Nucleus accumbens (tissue), 56 donors: ENCODE results near the gene TREH.

ENCODE experiments used
- DNase-seq, 56 donors: peaks; one replicate each; lab custom pipeline; 2025; lab: John Stamatoyannopoulos, UW

The TREH gene

DNA sequence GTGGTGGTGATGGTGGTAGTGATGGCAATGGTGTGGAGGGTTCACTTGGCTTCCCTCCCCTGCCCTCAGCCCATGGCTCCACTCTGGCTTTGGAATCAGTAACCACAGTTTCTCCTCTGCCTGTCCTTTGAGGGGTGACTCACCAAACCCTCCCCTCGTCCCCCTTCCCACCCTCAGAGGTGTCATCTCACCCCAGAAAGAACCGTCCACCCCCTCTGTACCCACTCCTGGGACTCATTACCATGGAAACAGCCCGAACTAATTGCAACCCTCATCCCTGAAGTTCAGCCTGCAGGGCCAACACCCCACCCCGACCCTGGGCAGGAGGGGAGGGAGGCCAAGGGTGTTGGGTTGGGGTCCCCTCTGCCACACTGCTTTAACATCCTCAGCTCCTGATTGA, 45.5 kb downstream of the TREH start:
- DNase-seq: peak in 15 of 56 donors; percentile 21 to 64 (median 42)

DNA sequence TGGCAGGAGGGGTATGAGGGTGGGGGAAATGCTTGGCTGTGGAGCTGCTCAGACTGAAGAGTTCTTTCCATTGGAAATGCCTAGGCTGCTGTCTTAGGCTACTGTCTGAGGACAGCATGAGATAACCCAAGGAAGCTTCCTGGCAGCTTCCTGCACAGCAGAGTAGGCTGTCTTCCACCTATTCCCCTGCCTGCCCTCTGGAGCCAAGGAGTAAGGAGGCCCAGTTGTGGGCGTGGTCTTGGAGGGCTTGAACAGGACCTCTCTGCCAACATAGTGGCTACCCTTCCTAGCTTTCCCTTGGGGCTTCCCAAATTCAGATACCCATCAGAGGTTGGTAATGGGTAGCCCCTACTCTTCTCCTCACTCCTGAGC, 46.1 kb downstream of the TREH start:
- no peak for DNase-seq

- DNase-seq: no peak
Observed at GRCh38 chr11:118632577-118633318, 46.7 kb downstream of the TREH start.

DNA sequence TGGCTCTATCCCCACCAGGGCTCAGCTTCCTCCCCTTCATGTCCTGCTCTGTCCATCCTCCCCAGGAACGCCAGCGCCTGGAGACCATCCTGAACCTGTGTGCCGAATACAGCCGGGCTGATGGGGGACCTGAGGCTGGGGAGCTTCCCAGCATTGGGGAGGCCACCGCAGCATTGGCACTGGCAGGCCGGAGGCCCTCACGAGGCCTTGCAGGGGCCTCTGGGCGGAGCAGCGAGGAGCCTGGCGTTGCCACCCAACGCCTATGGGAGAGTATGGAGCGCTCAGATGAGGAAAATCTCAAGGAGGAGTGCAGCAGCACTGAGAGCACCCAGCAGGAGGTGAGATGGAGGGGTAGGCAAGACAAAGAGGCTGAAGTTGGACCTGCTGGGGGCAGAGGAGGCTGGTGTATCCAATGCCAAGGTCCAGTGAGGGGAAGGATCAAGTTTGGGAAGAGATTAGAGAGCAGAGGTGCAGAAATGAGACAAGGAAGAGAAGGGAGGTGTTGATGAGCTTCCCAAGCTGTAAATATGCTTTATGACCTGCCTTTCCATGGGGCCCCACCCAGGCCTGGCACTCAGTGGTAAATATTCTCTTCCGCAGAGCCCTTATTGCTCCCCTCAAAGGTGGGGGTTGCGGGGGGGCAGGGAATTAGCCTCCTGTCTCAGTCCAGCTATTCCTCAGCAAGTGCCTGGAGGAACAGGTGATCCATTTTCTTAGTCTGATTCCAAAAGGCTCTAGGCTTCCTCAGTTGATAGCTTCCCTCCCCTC, 48.1 kb downstream of the TREH start:
- DNase-seq: no peak

GRCh38 chr11:118629761-118630661, 49.4 kb downstream of the TREH start:
- no peak for DNase-seq

DNA sequence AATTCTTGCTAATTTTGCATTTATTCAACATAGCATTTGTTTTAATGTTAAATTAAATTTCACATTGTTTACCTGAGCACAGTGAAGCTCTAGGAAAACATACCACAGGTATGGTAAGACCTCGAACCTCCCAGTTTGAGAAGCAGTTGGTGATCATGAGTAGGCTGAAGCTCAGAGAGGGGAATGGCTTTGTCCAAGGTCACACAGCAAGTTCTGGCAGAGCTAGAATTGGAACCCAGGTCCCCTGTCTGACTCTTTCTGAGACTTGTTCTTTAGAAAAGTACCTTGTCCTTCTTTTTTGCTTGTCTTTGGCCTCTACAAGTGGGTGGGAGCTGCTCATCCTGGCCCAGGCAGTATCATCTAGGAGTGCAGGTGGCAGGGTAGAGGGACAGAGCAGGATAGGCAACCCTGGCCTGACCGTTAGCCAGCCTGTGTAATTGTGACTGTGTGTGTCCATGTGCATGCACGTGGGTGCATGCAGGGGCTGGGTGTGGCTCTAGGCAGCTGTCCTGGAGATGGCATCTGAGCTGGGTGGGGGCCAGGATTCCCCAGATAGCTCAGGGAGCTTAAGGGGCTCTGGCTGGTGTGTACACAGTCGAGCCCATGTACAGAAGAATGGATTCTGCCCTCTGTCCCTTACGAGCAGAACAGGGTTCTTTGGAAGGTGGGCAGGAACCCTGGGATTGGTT, 50.4 kb downstream of the TREH start:
- no peak for DNase-seq

DNA sequence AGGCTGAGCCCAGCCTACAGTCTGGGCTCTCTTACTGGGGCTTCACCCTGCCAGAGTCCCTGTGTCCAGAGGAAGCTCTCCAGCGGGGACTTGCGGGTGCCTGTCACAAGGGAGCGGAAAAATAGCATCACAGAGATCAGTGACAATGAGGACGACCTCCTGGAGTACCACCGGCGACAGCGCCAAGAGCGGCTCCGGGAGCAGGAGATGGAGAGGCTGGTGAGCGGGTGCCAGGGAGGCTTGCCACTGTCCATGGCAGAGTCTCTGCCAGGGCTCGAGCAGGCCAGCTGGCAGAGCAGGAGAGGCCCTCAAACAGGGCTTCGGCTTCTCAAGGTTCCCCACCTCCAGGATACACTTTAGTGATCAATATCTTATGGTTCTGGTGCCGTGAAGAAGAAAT, 51.0 kb downstream of the TREH start:
- DNase-seq: peak in 25 of 56 donors; percentile 15 to 76 (median 38)

DNA sequence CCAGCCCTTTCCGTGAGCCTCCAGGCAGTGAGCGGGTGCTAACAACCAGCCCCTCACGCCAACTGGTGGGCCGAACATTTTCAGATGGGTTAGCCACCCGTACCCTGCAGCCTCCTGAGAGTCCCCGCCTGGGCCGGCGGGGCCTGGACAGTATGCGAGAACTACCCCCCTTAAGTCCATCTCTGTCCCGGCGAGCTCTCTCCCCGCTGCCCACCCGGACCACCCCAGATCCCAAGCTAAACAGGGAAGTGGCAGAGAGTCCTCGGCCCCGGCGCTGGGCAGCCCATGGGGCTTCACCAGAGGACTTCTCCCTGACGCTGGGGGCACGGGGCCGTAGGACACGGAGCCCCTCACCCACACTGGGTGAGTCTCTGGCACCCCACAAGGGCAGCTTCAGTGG, 51.4 kb downstream of the TREH start:
- no peak for DNase-seq

DNA sequence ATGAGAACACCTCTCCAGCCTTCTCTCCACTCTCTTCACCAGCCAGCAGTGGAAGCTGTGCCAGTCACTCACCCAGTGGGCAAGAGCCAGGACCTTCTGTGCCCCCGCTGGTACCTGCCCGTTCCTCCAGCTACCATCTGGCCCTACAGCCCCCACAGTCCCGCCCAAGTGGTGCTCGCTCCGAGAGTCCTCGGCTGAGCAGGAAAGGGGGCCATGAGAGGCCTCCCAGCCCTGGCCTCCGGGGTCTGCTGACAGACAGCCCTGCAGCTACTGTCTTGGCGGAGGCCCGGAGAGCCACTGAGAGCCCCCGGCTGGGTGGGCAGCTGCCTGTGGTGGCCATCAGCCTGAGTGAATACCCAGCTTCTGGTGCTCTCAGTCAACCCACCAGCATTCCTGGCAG, 51.9 kb downstream of the TREH start:
- DNase-seq: no peak

DNA sequence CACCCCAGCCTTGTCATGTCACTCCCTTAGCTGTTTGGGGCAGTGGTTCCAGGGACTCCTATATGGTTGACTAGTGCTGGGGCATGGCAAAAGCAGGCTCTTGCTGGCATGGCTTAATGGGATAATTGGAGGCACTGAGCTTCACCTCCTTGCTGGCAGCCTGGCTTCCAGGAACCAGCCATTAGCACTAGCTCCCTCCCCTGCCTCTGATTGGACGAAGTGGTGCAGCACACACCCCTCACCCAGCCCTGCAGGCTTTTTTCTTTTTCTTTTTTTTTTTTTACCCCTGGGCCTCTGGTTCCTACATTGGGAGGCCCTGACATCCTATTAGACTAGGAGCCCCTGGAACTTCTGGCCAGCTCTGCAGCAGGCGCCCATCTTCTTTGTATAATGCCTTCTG, 53.5 kb downstream of the TREH start:
- DNase-seq: peak in 1 of 56 donors; percentile 18

DNA sequence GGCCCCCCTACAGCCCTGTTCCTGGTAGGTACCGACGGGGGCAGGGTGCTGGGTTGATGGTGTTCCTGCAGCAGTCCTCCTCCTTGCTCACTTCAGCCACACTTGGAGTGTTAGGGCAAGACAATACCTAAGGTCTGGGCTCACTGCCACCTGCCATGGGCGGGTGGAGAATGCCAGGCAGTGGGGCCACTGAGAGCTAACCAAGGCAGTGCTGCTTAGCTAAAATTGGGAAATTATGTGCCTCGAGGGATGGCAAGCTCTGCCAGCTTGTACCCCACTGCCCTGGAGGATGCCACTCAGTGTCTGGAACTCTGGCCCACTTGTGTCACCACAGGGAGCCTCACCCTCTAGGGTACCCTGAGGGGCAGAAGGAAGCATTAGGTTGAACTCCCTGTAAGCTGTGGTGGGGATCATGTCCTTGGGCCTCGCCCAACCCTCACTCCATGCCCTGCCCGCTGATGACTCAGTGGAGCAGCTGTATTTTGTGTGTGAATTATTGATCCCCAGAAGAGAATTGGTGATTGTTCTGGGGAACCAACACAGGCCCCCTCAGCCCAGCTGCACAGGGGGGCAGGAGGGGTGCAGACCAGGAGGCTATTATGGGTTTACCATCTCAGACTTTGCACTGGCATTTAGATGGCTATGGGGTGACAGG, 54.3 kb downstream of the TREH start:
- peak in 28 of 56 donors; percentile 22 to 77 (median 48) for DNase-seq

GRCh38 chr11:118623269-118623655, 56.2 kb downstream of the TREH start:
- no peak for DNase-seq

- DNase-seq: peak in 27 of 56 donors; percentile 24 to 66 (median 41)
Observed at GRCh38 chr11:118622376-118623268, 56.8 kb downstream of the TREH start.

GRCh38 chr11:118621784-118622375, 57.6 kb downstream of the TREH start:
- DNase-seq: no peak

GRCh38 chr11:118621071-118621783, 58.2 kb downstream of the TREH start:
- peak in 52 of 56 donors; percentile 39 to 90 (median 81) for DNase-seq

DNA sequence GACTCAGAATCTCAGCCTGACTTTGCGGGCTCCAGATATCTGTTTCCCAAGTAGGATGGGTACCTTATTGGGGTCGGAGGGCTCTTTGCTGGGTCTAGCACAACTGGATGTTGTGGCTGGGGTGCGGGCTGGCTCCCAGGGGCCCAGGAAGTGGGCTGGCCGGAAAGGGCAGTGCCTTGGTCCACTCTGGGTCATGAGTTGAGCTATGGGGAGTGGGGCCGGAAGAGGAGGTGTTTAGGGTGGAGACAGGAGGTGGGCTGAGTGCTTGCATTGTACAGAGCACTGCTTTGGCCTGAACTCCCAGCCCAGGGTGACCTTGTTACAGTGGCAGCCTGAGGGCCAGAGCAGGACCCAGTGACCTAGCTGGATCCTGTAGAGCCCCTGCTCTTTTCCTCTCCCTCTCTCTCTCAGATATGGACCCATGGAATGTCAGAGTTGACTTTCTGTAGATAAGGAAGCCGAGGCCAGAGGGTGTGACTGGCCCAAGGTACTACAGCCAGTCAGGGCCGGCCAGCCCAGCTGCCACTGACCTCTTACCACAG, 58.9 kb downstream of the TREH start:
- no peak for DNase-seq

GRCh38 chr11:118619444-118620197, 59.8 kb downstream of the TREH start:
- peak in 14 of 56 donors; percentile 28 to 74 (median 42) for DNase-seq
